ENCODE results near the gene HCN2.

The HCN2 gene

GRCh38 chr19:660793-661426 lies 71.2 kb downstream of the HCN2 start:
- no peak for DNase-seq

DNA sequence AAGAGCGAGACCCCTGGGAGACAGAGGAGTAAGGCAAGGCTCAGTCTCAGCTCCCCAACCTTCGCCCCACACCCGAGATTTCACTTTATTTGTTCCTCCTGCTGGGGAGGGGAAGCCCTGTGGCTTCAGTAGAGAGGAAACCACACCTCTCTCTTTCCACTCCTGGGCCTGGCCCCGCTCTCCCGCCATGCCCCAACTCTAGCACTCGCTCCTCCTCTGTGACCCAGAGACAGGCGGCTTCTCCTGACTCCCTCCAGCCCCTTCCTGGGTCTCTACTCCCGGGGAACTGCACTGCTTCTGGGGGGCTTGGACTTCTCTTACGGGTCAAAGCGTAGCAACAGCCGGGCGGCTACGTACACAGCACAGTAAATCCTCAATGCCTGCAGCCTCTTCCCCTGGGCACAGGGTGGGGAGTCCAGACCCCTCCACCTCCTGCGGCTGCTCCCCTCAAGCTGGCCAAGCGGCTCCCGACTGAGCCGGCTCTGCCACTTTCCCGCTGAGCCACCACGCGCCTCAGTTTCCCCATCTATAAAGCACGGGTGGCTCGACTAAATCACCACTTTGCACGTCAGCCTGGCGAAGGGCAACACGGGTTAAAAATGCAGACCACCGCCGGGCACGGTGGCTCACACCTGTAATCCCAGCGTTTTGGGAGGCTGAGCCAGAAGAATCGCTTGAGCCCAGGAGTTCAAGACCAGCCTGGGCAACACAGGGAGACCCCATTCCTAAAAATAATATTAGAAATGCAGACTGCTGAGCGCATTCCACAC lies 71.9 kb downstream of the HCN2 start:
- DNase-seq: no peak

- DNase-seq: peak; percentile 15
These were observed 72.7 kb downstream of the HCN2 start for GRCh38 chr19:662207-662961.

DNA sequence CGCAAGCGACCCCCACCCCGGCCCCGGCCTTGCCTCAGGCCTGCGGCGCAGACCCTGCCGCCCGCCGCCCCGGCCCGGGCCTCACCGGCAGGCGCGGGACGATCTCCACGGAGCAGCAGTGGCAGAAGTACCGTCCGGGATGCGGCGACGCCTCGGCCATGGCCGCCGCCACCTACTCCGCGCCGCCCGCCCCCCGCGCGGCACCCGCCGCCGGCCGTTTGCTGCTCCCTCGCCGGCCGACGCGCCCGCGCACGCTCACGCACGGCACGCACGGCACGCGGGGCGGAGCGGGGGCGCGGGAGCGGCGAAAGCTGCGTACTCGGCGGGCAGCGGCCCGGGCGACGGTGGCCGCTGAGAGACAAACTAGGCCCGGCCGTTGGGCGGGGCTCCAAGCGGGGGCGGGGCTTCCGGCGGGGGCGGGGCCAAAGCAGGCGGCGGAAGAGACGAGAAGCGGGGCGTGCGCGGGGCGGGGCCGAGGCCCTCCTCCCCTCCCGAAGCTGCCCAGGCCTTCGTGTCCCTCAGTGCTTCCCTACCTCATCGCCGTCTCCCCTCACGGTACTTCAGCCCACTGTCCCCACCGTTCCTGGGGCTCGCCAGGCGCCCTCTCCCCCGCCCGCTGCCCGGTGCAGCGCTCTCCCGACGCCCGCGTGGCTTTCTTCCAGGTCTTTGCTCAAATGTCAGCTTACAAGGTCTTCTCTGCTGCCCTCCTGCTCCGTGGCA lies 73.4 kb downstream of the HCN2 start, which contains the start of gene RNF126:
Gene RNF126, minus strand, starts transcription at position 253 of the 720 bp plus-strand sequence. Its CDS starts 93 bp downstream, at position 160.
- DNase-seq: peak; percentile 94

DNA sequence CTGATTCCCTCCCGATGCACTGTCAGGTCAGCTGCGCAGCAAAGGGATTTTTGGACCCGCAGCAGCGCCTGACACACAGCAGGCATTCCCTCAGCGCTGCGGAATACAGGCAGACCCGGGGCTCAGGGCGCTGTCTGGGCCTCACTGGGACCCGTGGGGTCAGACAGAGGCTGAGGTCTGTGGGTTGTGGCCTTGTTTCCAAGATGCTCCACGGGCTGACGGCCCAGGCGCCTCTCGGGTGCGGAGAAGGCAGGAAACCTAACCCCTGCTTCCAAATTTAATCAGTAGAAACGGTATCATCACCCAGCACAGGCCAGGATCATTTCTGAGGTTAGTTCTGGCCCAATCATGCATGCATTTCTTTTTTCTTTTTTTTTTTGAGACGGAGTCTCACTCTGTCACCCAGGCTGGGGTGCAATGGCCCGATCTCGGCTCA lies 74.0 kb downstream of the HCN2 start:
- DNase-seq: no peak

- DNase-seq: peak; percentile 87
These were observed 75.3 kb downstream of the HCN2 start for GRCh38 chr19:664913-665443.
